SW 1271 (cell line): Measurements from ENCODE around the gene ELMO2.
A peak's percentile ranks its signal among the peaks of the same experiment; 100 is the strongest.

ENCODE experiments used
- DNase-seq, 2 experiments: peaks; one replicate each; lab custom pipeline; 2025; lab: John Stamatoyannopoulos, UW

The ELMO2 gene

GRCh38 chr20:46333161-46333991 is 73.0 kb downstream of the ELMO2 start:
- no peak for DNase-seq

GRCh38 chr20:46332373-46333160 is 73.8 kb downstream of the ELMO2 start:
- no peak for DNase-seq

GRCh38 chr20:46331611-46332361 is 74.6 kb downstream of the ELMO2 start:
- DNase-seq: no peak

GRCh38 chr20:46330831-46331371 is 75.5 kb downstream of the ELMO2 start:
- no peak for DNase-seq

GRCh38 chr20:46330072-46330763 is 76.2 kb downstream of the ELMO2 start:
- DNase-seq: no peak

- DNase-seq: no peak
These were observed 78.1 kb downstream of the ELMO2 start for GRCh38 chr20:46328200-46328882.

- no peak for DNase-seq
These were observed 78.9 kb downstream of the ELMO2 start for GRCh38 chr20:46327557-46327956.

GRCh38 chr20:46325789-46326188 is 80.6 kb downstream of the ELMO2 start:
- DNase-seq: no peak

GRCh38 chr20:46324960-46325703 is 81.3 kb downstream of the ELMO2 start:
- peak in 1 of 2 experiments; percentile 41 for DNase-seq

- DNase-seq: no peak
These were observed 82.0 kb downstream of the ELMO2 start for GRCh38 chr20:46324379-46324778.

- no peak for DNase-seq
These were observed 82.9 kb downstream of the ELMO2 start for GRCh38 chr20:46323557-46323956.

- no peak for DNase-seq
These were observed 83.8 kb downstream of the ELMO2 start for GRCh38 chr20:46322641-46323040.

GRCh38 chr20:46317685-46318177 is 88.7 kb downstream of the ELMO2 start:
- DNase-seq: no peak

- DNase-seq: no peak
These were observed 89.3 kb downstream of the ELMO2 start for GRCh38 chr20:46316984-46317684.
